Liver (tissue), 3 donors: ENCODE data around the gene ORC6.
"Not testable (repeated sequence)": the region's sequence is repeated elsewhere in the genome, so short reads cannot be mapped to it uniquely, and the experiment has no call there.

Source experiments
- TAF1 ChIP-seq: conservative IDR thresholded peaks from 2 replicates; pipeline ENCODE4 v1.6.1; 2016; ENCODE audit warnings: antibody characterized with exemption, mild to moderate bottlenecking
- TF ChIP-seq, protein P1 (sequence below): fragments of 150-350 bp; IDR thresholded peaks from 2 replicates; pipeline ENCODE4 v1.5.1; 2017; ENCODE audit warnings: improper control_type of control experiment, low read depth, low read length; ENCODE audit not compliant: missing input control
- donor health status: healthy.
- donor health status: healthy.

DNA sequence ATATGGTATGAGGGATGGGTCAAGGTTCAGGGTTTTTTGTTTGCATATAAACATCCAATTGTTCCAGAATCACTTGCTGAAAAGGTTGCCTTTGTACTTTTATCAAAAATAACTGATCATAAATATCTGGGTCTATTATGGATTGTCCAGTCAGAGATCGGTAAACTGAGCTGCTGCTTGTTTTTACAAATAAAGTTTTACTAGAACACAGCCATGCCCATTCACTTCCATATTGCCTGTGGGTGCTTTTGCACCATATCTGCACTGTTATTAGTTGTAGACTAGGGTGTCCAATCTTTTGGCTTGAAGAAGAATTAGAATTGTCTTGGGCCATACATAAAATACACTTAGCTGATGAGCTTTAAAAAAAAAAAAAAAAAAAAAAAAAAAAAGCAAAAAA lies 11.5 kb upstream of the ORC6 start:
- TF ChIP-seq, protein P1, sequence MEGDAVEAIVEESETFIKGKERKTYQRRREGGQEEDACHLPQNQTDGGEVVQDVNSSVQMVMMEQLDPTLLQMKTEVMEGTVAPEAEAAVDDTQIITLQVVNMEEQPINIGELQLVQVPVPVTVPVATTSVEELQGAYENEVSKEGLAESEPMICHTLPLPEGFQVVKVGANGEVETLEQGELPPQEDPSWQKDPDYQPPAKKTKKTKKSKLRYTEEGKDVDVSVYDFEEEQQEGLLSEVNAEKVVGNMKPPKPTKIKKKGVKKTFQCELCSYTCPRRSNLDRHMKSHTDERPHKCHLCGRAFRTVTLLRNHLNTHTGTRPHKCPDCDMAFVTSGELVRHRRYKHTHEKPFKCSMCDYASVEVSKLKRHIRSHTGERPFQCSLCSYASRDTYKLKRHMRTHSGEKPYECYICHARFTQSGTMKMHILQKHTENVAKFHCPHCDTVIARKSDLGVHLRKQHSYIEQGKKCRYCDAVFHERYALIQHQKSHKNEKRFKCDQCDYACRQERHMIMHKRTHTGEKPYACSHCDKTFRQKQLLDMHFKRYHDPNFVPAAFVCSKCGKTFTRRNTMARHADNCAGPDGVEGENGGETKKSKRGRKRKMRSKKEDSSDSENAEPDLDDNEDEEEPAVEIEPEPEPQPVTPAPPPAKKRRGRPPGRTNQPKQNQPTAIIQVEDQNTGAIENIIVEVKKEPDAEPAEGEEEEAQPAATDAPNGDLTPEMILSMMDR: not testable (repeated sequence)
- not testable (repeated sequence) for TF ChIP-seq TAF1
